Measurements from ENCODE around the gene TFCP2.

TFCP2 gene

DNA sequence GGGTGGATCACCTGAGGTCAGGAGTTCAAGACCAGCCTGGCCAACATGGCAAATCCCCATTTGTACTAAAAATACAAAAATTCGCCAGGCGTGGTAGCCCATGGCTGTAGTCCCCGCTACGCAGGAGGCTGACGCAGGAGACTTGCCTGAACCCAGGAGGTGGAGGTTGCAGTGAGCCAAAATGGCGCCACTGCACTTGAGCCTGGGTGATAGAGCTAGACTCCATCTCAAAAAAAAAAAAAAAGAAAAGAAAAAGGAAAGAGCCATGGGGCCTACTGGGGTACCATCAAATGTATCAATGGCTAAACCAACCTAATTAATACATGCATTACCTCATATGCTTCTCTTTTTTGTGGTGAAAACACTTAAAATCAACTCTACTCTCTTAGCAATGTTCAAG lies 10.7 kb downstream of the TFCP2 start:
- no peaks in the 10 kb centered on the region for H3K9me3 ChIP-seq (ENCODE audit: low read length)
- H3K27me3 ChIP-seq (ENCODE audit: insufficient read depth, low read length), result no peaks in the 10 kb centered on the region

DNA sequence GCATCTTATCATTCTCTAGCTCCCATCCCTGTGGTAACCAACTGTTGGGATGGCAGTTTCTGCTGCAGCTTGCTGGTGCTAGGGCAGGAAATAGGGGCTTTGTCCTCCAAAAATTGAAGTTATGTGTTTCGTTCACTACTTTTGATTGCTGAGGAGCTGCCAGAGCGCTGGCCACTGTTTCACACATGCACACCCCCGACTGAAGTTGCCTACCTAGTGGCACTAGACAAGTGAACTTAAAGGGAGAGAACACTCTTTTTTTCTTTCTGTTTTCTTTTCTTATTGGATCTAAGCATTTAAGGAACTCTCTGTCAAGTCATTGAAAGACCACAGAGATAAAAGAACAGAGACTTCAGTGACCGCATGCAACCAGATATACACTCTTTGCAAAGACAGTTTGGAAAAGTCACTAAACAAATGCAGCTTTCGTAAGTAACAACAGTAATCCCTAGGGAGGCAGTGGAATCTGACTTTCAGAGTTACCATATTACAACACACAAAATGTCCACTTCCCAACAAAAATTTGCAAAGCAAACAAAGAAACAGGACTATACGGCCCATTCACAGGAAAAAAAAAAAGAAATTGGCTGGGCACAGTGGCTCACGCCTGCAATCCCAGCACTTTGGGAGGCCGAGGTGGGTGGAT lies 12.0 kb downstream of the TFCP2 start:
- H3K4me1 ChIP-seq (ENCODE audit: insufficient read depth, low read length), result no peaks in the 10 kb centered on the region
- no peaks in the 10 kb centered on the region for H3K27me3 ChIP-seq (ENCODE audit: insufficient read depth, low read length)
- no peaks in the 10 kb centered on the region for H3K36me3 ChIP-seq (ENCODE audit: insufficient read depth, low read length)
- no peaks in the 10 kb centered on the region for H3K9me3 ChIP-seq (ENCODE audit: low read length)
- H3K4me3 ChIP-seq (ENCODE audit: low read length), result no peak overlapping the region
- H2AFZ ChIP-seq (ENCODE audit: low read depth, low read length), result no peak overlapping the region

More for the DNA sequence above, 10.7 kb downstream of the TFCP2 start:
- H3K4me3 ChIP-seq (ENCODE audit: low read length), result no peak overlapping the region
- no peaks in the 10 kb centered on the region for H3K36me3 ChIP-seq (ENCODE audit: insufficient read depth, low read length)
- H3K4me1 ChIP-seq (ENCODE audit: insufficient read depth, low read length), result no peaks in the 10 kb centered on the region
- H2AFZ ChIP-seq (ENCODE audit: low read depth, low read length), result no peak overlapping the region

DNA sequence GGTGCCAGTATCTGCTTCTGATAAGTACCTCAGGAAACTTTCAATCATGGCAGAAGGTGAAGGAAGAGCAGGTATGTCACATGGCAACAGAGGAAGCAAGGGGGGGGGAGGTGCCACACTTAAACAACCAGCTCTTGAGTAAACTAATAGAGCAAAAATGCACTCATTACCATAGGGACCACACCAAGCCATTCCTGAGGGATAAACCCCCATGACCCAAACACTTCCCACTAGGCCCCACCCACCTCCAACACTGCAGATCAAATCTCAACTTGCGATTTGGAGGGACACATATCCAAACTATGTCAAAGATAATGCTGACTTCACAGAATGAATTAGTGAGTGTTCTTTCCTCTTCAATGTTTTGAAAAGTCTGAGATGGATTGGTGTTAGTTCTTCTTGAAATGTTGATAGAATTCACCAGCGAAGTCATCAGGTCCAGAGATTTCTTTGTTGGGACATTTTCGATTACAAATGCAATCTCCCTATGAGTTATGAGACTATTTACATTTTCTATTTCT lies 16.6 kb downstream of the TFCP2 start:
- H2AFZ ChIP-seq (ENCODE audit: low read depth, low read length), result no peak overlapping the region
- H3K4me3 ChIP-seq (ENCODE audit: low read length), result no peak overlapping the region
- no peaks in the 10 kb centered on the region for H3K9me3 ChIP-seq (ENCODE audit: low read length)
- no peaks in the 10 kb centered on the region for H3K4me1 ChIP-seq (ENCODE audit: insufficient read depth, low read length)
- no peaks in the 10 kb centered on the region for H3K36me3 ChIP-seq (ENCODE audit: insufficient read depth, low read length)
- no peaks in the 10 kb centered on the region for H3K27me3 ChIP-seq (ENCODE audit: insufficient read depth, low read length)

DNA sequence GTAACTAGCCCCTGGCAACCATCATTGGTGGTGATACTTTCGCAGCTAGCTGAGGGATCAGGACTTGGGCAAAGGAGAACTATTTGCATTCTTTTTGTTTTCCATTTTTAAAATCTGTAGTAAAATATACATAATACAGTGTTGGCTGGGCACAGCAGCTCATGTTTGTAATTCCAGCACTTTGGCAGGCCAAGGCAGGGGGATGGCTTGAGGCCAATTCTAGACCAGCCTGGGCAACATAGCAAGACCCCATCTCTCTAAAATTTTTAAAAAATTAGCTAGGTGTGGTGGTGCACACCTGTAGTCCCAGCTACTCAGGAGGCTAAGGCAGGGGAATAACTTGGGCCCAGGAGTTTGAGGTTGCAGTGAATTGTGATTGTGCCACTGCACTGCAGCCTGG lies 20.0 kb downstream of the TFCP2 start:
- H3K4me1 ChIP-seq (ENCODE audit: insufficient read depth, low read length), result no peaks in the 10 kb centered on the region
- no peak overlapping the region for H2AFZ ChIP-seq (ENCODE audit: low read depth, low read length)
- H3K36me3 ChIP-seq (ENCODE audit: insufficient read depth, low read length), result no peaks in the 10 kb centered on the region
- no peak overlapping the region for H3K4me3 ChIP-seq (ENCODE audit: low read length)
- H3K27me3 ChIP-seq (ENCODE audit: insufficient read depth, low read length), result no peaks in the 10 kb centered on the region
- no peaks in the 10 kb centered on the region for H3K9me3 ChIP-seq (ENCODE audit: low read length)

DNA sequence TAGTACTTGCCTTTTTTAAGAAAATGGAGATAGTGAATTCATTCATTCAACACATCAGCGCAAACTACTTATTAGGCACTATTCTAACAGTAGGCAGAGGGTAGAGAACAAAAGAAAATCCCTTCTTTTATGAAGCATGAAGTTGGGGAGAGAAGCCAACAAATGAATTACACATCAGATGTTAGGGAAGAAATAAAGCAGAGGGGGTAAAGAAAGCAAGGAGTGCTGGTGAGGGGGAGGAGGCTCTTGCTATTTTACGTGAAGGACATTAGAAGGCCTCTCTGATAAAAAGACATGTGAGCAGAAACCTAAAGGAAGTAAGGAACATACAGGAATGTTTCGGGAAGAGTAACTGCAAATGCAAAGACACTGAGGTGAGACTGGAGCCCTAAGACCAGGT lies 22.2 kb downstream of the TFCP2 start:
- no peak overlapping the region for H3K4me3 ChIP-seq (ENCODE audit: low read length)
- no peaks in the 10 kb centered on the region for H3K4me1 ChIP-seq (ENCODE audit: insufficient read depth, low read length)
- H3K9me3 ChIP-seq (ENCODE audit: low read length), result no peaks in the 10 kb centered on the region
- no peaks in the 10 kb centered on the region for H3K36me3 ChIP-seq (ENCODE audit: insufficient read depth, low read length)
- H2AFZ ChIP-seq (ENCODE audit: low read depth, low read length), result no peak overlapping the region
- no peaks in the 10 kb centered on the region for H3K27me3 ChIP-seq (ENCODE audit: insufficient read depth, low read length)

DNA sequence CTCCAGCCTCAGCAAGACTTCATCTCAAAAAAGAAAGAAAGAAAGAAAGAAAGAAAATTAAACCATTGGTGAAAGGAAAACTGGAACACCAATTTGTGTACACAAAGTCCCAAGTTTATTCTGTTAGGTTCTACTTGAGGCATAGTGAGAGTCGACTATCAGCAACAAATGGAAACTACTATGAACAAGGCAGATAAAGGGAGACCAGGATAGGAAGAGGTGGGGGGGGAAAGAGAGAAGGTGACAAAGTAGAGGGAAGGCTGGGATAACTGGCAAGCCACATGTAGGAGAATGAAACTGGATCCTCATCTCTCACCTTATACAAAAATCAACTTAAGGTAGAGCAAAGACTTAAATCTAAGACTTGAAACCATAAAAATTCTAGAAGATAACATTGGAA lies 25.6 kb downstream of the TFCP2 start:
- H3K9me3 ChIP-seq (ENCODE audit: low read length), result no peaks in the 10 kb centered on the region
- no peak overlapping the region for H2AFZ ChIP-seq (ENCODE audit: low read depth, low read length)
- H3K27me3 ChIP-seq (ENCODE audit: insufficient read depth, low read length), result no peaks in the 10 kb centered on the region
- H3K4me3 ChIP-seq (ENCODE audit: low read length), result no peak overlapping the region
- no peaks in the 10 kb centered on the region for H3K36me3 ChIP-seq (ENCODE audit: insufficient read depth, low read length)
- H3K4me1 ChIP-seq (ENCODE audit: insufficient read depth, low read length), result no peaks in the 10 kb centered on the region

DNA sequence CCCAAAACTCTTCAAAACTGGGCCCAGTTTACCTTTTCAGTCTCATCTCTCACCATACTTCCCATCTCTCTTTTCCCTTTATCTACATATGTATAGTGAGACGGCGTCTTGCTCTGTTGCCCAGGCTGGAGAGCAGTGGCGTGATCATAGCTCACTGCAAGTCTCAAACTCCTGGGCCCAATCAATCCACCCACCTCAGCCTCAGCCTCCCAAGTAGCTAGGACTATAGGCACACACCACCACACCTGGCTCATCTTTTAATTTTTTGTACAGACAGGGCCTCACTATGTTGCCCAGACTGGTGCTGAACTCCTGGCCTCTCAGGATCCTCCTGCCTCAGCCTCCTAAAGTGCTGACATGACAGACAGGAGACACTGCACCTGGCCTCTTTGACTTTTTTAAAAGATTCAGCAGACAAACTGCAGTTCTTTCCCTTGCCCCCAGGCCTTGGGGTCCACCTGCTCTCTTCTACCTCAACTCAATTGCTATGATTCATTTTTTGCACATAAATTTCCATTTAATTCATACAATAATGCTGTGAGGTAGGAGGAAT lies 33.6 kb downstream of the TFCP2 start:
- H3K4me1 ChIP-seq (ENCODE audit: insufficient read depth, low read length), result no peaks in the 10 kb centered on the region
- no peaks in the 10 kb centered on the region for H3K36me3 ChIP-seq (ENCODE audit: insufficient read depth, low read length)
- H3K9me3 ChIP-seq (ENCODE audit: low read length), result no peaks in the 10 kb centered on the region
- no peaks in the 10 kb centered on the region for H3K27me3 ChIP-seq (ENCODE audit: insufficient read depth, low read length)
- H2AFZ ChIP-seq (ENCODE audit: low read depth, low read length), result no peak overlapping the region
- no peak overlapping the region for H3K4me3 ChIP-seq (ENCODE audit: low read length)

DNA sequence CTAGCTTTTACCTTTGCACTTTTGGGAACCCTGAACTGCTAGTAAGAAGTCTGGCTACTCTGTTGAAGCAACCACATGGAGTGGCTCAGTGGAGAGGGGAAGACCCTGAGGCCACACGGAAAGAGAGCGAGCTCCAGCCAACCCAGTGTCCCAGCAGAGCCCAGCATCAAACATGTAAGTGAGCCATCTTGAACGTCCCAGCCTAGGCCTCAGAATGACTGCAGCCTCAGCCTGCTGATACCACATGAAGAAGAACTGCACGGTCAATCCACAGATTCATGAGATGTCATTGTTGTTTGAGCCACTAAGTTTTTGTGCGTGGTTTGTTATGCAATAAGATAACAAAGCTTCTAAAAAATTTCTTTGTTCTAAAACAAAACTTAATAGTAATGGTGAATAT lies 40.2 kb downstream of the TFCP2 start:
- Histone ChIP-seq H3K27me3 (ENCODE audit: insufficient read depth, low read length) (no peaks in the 10 kb centered on the region), H3K9me3 (ENCODE audit: low read length) (no peaks in the 10 kb centered on the region), H2AFZ (ENCODE audit: low read depth, low read length) (no peak overlapping the region), H3K4me3 (ENCODE audit: low read length) (no peak overlapping the region), H3K36me3 (ENCODE audit: insufficient read depth, low read length) (no peaks in the 10 kb centered on the region), H3K4me1 (ENCODE audit: insufficient read depth, low read length) (no peaks in the 10 kb centered on the region)

DNA sequence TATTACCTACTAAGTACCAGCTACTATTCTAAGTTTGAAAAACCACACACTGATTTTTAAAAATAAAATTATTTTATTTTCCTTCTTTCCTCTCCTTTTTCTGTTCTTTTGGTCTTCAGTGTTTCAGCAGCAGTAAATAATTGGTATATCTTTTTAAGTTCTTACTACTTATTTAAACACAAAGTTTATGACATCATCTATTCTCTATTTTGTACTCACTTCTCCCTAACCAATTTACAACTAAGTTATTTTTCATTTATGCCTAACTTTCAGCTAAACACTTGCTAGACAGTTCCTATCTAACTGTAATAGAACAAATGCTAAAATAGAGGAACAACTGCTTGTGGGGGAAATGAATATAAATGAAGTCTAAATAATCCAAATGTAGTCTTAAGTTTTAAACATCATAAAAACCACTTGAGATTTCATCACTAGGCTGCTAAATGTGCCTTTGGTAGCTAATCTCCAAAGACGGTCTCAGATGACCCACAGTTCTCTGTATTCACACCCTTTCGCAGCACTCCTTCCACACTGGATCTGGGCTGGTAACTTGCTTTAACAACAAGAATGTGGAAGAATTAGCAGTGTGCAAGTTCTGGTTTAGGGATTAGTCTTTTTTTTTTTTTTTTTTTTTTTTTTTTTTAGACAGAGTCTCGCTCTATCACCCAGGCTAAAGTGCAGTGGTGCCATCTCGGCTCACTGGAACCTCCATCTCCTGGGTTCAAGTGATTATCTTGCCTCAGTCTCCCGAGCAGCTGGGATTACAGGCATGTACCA lies 41.0 kb downstream of the TFCP2 start:
- no peak overlapping the region for H2AFZ ChIP-seq (ENCODE audit: low read depth, low read length)
- no peaks in the 10 kb centered on the region for H3K36me3 ChIP-seq (ENCODE audit: insufficient read depth, low read length)
- H3K27me3 ChIP-seq (ENCODE audit: insufficient read depth, low read length), result no peaks in the 10 kb centered on the region
- H3K4me3 ChIP-seq (ENCODE audit: low read length), result no peak overlapping the region
- no peaks in the 10 kb centered on the region for H3K9me3 ChIP-seq (ENCODE audit: low read length)
- H3K4me1 ChIP-seq (ENCODE audit: insufficient read depth, low read length), result no peaks in the 10 kb centered on the region

DNA sequence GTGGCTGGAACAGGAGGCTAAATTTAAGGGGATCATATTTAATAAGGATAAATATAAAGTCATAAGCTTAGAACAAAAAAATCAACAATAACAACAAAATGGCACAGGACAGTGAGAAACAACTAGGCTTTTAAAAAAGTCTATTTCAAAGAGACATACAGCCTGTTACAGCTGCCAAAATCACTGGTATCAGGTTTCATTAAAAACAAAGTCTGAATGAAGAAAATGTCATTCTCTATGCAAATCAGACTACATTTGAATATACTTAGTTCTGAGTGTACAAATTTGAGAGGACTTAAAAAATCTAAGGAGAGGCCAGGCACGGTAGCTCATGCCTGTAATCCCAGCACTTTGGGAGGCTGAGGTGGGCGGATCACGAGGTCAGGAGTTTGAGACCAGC lies 44.0 kb downstream of the TFCP2 start:
- H3K4me3 ChIP-seq (ENCODE audit: low read length), result no peak overlapping the region
- H3K9me3 ChIP-seq (ENCODE audit: low read length), result no peaks in the 10 kb centered on the region
- H2AFZ ChIP-seq (ENCODE audit: low read depth, low read length), result no peak overlapping the region
- H3K27me3 ChIP-seq (ENCODE audit: insufficient read depth, low read length), result no peaks in the 10 kb centered on the region
- H3K4me1 ChIP-seq (ENCODE audit: insufficient read depth, low read length), result no peaks in the 10 kb centered on the region
- H3K36me3 ChIP-seq (ENCODE audit: insufficient read depth, low read length), result no peaks in the 10 kb centered on the region

DNA sequence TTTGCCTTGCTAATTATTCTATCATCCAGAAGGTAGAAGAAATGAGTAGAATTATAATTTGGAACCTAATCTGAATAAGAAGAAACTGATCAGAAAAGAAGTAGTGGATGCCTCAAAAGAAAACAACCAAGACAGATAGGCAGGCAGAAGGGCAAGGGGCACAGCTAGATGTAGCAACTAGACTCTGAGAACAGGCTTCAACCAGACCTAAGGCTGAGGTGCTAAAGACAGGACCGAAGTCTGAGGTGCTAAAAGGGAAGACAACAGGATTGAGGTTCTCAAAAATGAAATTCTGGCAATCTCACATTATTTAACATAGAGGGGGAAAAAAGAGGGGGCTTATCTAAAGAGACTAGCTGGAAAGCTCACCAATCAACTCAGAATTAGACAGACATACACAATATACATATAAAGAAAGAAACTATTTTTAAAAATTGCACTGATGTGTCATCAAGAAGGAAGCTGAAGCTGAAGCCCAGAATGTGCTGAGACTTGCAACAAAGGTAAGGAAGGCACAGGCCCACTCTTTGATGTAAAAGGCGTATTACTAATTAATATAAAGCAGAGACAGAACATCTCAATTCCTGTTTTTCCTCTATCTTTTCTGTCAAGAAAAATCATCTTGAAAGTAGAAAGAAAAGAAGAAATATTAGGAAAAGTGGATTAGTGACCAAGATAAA lies 45.7 kb downstream of the TFCP2 start:
- H3K27me3 ChIP-seq (ENCODE audit: insufficient read depth, low read length), result no peaks in the 10 kb centered on the region
- H3K9me3 ChIP-seq (ENCODE audit: low read length), result no peaks in the 10 kb centered on the region
- no peaks in the 10 kb centered on the region for H3K4me1 ChIP-seq (ENCODE audit: insufficient read depth, low read length)
- no peak overlapping the region for H2AFZ ChIP-seq (ENCODE audit: low read depth, low read length)
- no peak overlapping the region for H3K4me3 ChIP-seq (ENCODE audit: low read length)
- no peaks in the 10 kb centered on the region for H3K36me3 ChIP-seq (ENCODE audit: insufficient read depth, low read length)

DNA sequence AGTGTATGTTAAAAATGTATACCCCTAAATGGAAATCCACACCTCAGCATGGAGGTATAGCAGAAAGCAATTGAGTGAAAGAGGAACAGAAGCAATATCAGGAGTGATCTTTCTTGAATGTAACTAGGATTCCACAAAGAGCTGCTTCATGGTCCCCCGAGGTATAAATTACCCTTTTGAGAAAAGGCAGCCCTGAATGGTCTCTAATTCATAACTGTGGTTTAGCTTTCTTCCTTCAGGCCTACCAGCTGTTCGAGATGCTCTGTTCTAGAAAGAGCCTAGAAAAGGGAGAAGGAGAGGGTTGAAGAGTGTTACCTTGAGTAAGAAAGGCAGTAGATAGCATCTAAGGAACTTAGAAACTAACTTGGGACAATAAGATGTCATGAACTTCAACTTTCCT lies 46.6 kb downstream of the TFCP2 start:
- Histone ChIP-seq H3K27me3 (ENCODE audit: insufficient read depth, low read length) (no peaks in the 10 kb centered on the region), H3K36me3 (ENCODE audit: insufficient read depth, low read length) (no peaks in the 10 kb centered on the region), H3K4me3 (ENCODE audit: low read length) (no peak overlapping the region), H2AFZ (ENCODE audit: low read depth, low read length) (no peak overlapping the region), H3K9me3 (ENCODE audit: low read length) (no peaks in the 10 kb centered on the region), H3K4me1 (ENCODE audit: insufficient read depth, low read length) (no peaks in the 10 kb centered on the region)

DNA sequence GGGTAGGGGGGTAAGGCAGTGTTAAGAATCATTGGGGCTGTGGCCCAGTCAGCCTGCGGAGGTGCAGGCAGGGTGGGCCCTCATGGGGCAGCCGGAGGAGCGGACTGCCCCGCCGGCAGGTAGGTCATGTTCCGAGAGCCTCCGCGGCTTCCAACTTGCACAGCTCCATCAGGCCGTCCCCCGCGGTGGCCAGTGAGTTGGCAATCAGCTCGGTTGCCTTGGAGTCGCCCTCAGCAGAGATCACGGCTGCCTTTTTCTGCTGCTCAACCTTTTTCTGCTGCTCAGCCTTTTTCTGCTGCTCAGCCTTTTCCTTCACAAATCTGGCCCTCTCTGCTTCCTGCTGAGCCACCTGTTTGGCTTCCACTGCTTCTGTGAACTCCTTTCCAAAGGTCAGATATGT lies 48.4 kb downstream of the TFCP2 start:
- no peak overlapping the region for H3K4me3 ChIP-seq (ENCODE audit: low read length)
- no peaks in the 10 kb centered on the region for H3K9me3 ChIP-seq (ENCODE audit: low read length)
- no peak overlapping the region for H2AFZ ChIP-seq (ENCODE audit: low read depth, low read length)
- no peaks in the 10 kb centered on the region for H3K27me3 ChIP-seq (ENCODE audit: insufficient read depth, low read length)
- H3K4me1 ChIP-seq (ENCODE audit: insufficient read depth, low read length), result no peaks in the 10 kb centered on the region
- H3K36me3 ChIP-seq (ENCODE audit: insufficient read depth, low read length), result no peaks in the 10 kb centered on the region

Data from neuron (in vitro differentiated cells).